Measurements from ENCODE around the gene ARID5B. TPM values are rescaled to one million over a fixed set of nuclear protein-coding genes. Genes with fewer than 3 reads are reported as not detected.

The ARID5B gene
- total RNA-seq, 4 donors from 2014 or later = 7.6 to 36.3 (median 21.2) TPM

DNA sequence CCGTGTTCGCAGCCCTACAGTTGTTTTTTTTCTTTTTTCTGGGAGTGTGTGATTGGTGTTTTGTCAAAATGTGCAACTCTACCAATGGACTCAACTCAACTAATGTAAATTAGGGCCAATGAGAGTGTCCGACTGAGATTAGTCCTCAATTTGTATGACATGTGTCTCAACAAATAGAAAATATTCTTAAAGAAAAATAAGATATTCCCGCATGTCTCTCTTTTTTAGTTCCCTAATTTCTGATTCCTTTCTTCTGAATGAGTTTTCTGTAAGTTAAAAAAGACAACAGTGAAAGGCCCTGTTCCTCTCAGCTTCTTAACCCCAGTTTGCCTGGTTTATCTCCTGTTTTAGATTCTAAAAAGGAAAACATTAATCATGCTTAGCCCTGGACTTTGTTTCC, 61.5 kb downstream of the ARID5B start:
- Histone ChIP-seq H3K36me3 (no peaks in the 10 kb centered on the region), H3K27ac (no peak overlapping the region), H3K4me3 (replicated peaks in 1 of 3) (no peak overlapping the region), H3K4me1 (no peaks in the 10 kb centered on the region), H3K9me3 (no peaks in the 10 kb centered on the region), H3K27me3 (no peaks in the 10 kb centered on the region)
- 91 to 95% methylated on average over 4 of the region's 4 CpGs for WGBS, 2 donors
- intact Hi-C loops (cut with DNase I) = no loop called here
- DNase-seq = no peak
- TF ChIP-seq CTCF (IDR thresholded peaks at IDR 0.05) = no peak

GRCh38 chr10:61963669-61964058, 62.2 kb downstream of the ARID5B start:
- H3K27me3 ChIP-seq = no peaks in the 10 kb centered on the region
- H3K4me1 ChIP-seq = no peaks in the 10 kb centered on the region
- H3K4me3 ChIP-seq (replicated peaks in 1 of 3) = no peak overlapping the region
- intact Hi-C loops (cut with DNase I) = no loop called here
- 81 to 97% methylated on average over 2 of the region's 2 CpGs for WGBS, 2 donors
- no peaks in the 10 kb centered on the region for H3K36me3 ChIP-seq
- TF ChIP-seq POLR2A (IDR thresholded peaks at IDR 0.05) (no peak), CTCF (IDR thresholded peaks at IDR 0.05) (no peak)
- H3K27ac ChIP-seq = no peak overlapping the region
- no peaks in the 10 kb centered on the region for H3K9me3 ChIP-seq
- DNase-seq = no peak

GRCh38 chr10:61964059-61964709, 62.7 kb downstream of the ARID5B start:
- TF ChIP-seq POLR2A (IDR thresholded peaks at IDR 0.05) (no peak), CTCF (IDR thresholded peaks at IDR 0.05) (no peak)
- no peak for DNase-seq
- no peaks in the 10 kb centered on the region for H3K27me3 ChIP-seq
- H3K4me1 ChIP-seq = no peaks in the 10 kb centered on the region
- H3K36me3 ChIP-seq = no peaks in the 10 kb centered on the region
- WGBS, 2 donors = 56 to 60% methylated on average over 3 of the region's 3 CpGs
- H3K9me3 ChIP-seq = no peaks in the 10 kb centered on the region
- no peak overlapping the region for H3K27ac ChIP-seq
- H3K4me3 ChIP-seq (replicated peaks in 1 of 3) = no peak overlapping the region
- intact Hi-C loops (cut with DNase I) = no loop called here

DNA sequence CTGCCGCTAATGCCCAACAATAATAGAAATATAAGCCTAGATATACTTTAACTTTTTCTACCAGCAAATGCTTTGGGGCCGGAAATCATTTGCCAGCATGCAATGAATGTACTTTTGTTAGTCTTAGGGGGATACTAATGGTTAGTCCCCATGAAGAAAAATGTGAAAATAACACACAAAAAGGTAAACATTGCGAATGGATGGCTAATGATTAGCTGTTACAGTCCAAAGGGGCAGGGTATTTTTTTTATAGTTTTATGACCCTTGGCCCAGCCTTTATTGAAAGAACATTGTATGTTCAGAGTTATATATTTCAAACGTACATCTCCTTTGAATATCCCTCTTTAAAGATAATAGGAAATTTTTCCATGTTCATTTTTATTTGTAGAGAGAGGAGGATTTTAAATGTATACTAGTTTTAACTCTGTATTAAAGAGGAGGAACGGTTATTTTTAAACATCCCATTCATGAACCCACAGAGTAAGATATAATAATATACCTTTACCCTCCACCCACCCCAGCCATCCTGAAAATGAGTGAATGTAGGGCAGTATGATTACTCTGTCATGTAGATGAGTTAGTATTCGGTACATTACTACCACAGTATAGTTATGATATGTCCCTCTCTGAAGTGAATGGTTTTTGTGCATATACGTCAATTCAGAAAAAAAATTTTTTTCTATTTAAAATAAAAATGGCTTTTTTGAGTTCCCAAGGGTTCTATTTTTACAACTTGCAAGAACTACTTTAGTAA, 63.6 kb downstream of the ARID5B start:
- DNase-seq = no peak
- Histone ChIP-seq H3K4me1 (no peaks in the 10 kb centered on the region), H3K9me3 (no peaks in the 10 kb centered on the region), H3K27ac (no peak overlapping the region), H3K27me3 (no peaks in the 10 kb centered on the region), H3K4me3 (replicated peaks in 1 of 3) (no peak overlapping the region), H3K36me3 (no peaks in the 10 kb centered on the region)
- no peak for TF ChIP-seq POLR2A (IDR thresholded peaks at IDR 0.05)
- no peak for TF ChIP-seq CTCF (IDR thresholded peaks at IDR 0.05)
- intact Hi-C loops (cut with DNase I) = no loop called here
- 91 to 92% methylated on average over 7 of the region's 7 CpGs for WGBS, 2 donors

DNA sequence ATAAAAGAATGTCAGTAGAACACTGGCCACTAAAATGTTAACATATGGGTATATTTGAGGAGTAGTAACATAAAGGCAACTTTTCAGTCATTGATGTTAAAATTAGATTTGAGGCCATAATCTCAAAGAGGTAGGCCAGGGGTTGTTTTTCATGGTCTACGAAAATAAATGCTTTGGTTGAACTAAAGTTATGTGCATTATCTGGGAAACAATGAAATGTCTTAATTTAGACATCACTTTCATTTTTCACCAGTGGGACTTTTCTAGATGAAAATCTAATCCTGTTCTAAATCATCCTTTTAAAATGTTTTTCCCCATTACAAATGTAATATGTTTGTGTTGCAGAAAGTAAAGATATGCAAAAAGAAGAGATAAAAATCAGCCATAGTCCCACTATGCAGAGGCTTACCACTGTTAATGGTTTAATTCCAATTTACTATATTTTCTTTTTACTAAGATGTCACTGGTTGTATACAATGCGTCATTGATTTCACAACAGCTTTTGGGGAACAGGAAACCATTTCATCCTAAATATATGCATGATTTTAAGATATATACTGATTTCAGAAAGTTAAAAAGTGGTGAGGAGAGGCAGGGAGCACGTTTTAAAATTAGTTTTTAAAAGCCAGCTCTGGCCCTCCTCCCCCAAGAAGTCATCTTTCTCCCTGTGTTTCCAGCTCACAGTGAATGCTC, 64.3 kb downstream of the ARID5B start:
- no peaks in the 10 kb centered on the region for H3K4me1 ChIP-seq
- H3K27me3 ChIP-seq = no peaks in the 10 kb centered on the region
- no peaks in the 10 kb centered on the region for H3K36me3 ChIP-seq
- 68 to 86% methylated on average over 3 of the region's 3 CpGs for WGBS, 2 donors
- TF ChIP-seq CTCF (IDR thresholded peaks at IDR 0.05) = no peak
- TF ChIP-seq POLR2A (IDR thresholded peaks at IDR 0.05) = no peak
- H3K9me3 ChIP-seq = no peaks in the 10 kb centered on the region
- no peak overlapping the region for H3K27ac ChIP-seq
- H3K4me3 ChIP-seq (replicated peaks in 1 of 3) = no peak overlapping the region
- intact Hi-C loops (cut with DNase I) = no loop called here
- no peak for DNase-seq
